NCI-H2029 (cell line): ENCODE results near the gene SPATA21.
A peak's percentile ranks its signal among the peaks of the same experiment; 100 is the strongest.

ENCODE experiments used
- DNase-seq: peaks from one replicate; lab custom pipeline; 2025; lab: John Stamatoyannopoulos, UW

The SPATA21 gene

GRCh38 chr1:16450863-16451481 is 13.7 kb upstream of the SPATA21 start:
- no peak for DNase-seq

- no peak for DNase-seq
These were observed 12.4 kb upstream of the SPATA21 start for GRCh38 chr1:16449666-16450065.

GRCh38 chr1:16449065-16449464 is 11.8 kb upstream of the SPATA21 start:
- no peak for DNase-seq

GRCh38 chr1:16447641-16448040 is 10.4 kb upstream of the SPATA21 start:
- no peak for DNase-seq

- DNase-seq, result no peak
These were observed 8.9 kb upstream of the SPATA21 start for GRCh38 chr1:16446116-16446515.

- DNase-seq, result no peak
These were observed 7.8 kb upstream of the SPATA21 start for GRCh38 chr1:16445052-16445451.

GRCh38 chr1:16443975-16444770 is 6.9 kb upstream of the SPATA21 start:
- no peak for DNase-seq

- no peak for DNase-seq
These were observed 5.7 kb upstream of the SPATA21 start for GRCh38 chr1:16442941-16443340.

- DNase-seq, result no peak
These were observed 5.0 kb upstream of the SPATA21 start for GRCh38 chr1:16442265-16442664.

- DNase-seq, result no peak
These were observed 4.0 kb upstream of the SPATA21 start for GRCh38 chr1:16441282-16441665.

- peak; percentile 80 for DNase-seq
These were observed 3.5 kb upstream of the SPATA21 start, which contains the start of gene NECAP2 for GRCh38 chr1:16440470-16441281. NECAP2 (plus strand) TSS chr1:16440724; CDS start chr1:16440762, 38 bp downstream.

GRCh38 chr1:16440131-16440469 is 2.9 kb upstream of the SPATA21 start:
- no peak for DNase-seq

- no peak for DNase-seq
These were observed 1.7 kb upstream of the SPATA21 start for GRCh38 chr1:16438924-16439323.

- no peak for DNase-seq
These were observed 1.3 kb upstream of the SPATA21 start for GRCh38 chr1:16438516-16438915.

- no peak for DNase-seq
These were observed 2.7 kb downstream of the SPATA21 start for GRCh38 chr1:16434501-16434900.

GRCh38 chr1:16434007-16434406 is 3.2 kb downstream of the SPATA21 start:
- no peak for DNase-seq

- no peak for DNase-seq
These were observed 4.2 kb downstream of the SPATA21 start for GRCh38 chr1:16433030-16433429.

GRCh38 chr1:16430606-16431005 is 6.6 kb downstream of the SPATA21 start:
- no peak for DNase-seq

GRCh38 chr1:16425125-16426025 is 11.8 kb downstream of the SPATA21 start:
- no peak for DNase-seq

- no peak for DNase-seq
These were observed 15.2 kb downstream of the SPATA21 start for GRCh38 chr1:16422041-16422440.

GRCh38 chr1:16421201-16421600 is 16.0 kb downstream of the SPATA21 start:
- DNase-seq, result no peak
